Body of pancreas (tissue), 4 donors: ENCODE data around the gene BAZ2B. TPM values are rescaled to one million over a fixed set of nuclear protein-coding genes. Genes with fewer than 3 reads are reported as not detected.
"Not testable (repeated sequence)": the region's sequence is repeated elsewhere in the genome, so short reads cannot be mapped to it uniquely, and the experiment has no call there.

Experiments used
- ATAC-seq: fragments of 150-250 bp; one replicate; pipeline ENCODE4 v1.9.1; 2016
- DNase-seq, 4 donors: peaks; one replicate each; pipeline ENCODE4 v3.0.0-alpha.2; 2019
- H3K27ac ChIP-seq, 4 donors: fragments of 200-600 bp; sonication (generic); 1 replicate in 3 of 4; 2 replicates in 1 of 4; pipeline versions ENCODE4 v1.5.1 to v1.6.1; 2016 to 2019; ENCODE audit warnings: mild to moderate bottlenecking in 1 of 4, mixed read lengths in 1 of 4, moderate library complexity in 1 of 4
- H3K27me3 ChIP-seq, 2 donors: fragments of 200-600 bp; sonication (generic); one replicate each; pipeline ENCODE4 v1.6.0; 2016; ENCODE audit warnings: mild to moderate bottlenecking in 1 of 2
- H3K36me3 ChIP-seq, 2 donors: fragments of 200-600 bp; sonication (generic); replicated peaks in 1 of 2; 2 replicates each; pipeline ENCODE4 v1.5.1; 2016; ENCODE audit warnings: low read depth in 2 of 2; ENCODE audit not compliant: insufficient read depth in 1 of 2
- H3K4me1 ChIP-seq: fragments of 200-600 bp; sonication (generic); one replicate; pipeline ENCODE4 v1.6.0; 2016
- H3K4me3 ChIP-seq, 2 donors: fragments of 200-600 bp; sonication (generic); 1 replicate in 1 of 2; 2 replicates in 1 of 2; pipeline ENCODE4 v1.5.1; 2016 to 2019
- H3K9me3 ChIP-seq, 3 donors: fragments of 200-600 bp; sonication (generic); 1 replicate in 2 of 3; 2 replicates in 1 of 3; pipeline ENCODE4 v1.5.1; 2016
- CTCF ChIP-seq, 7 experiments: fragments of 450-650 bp in 4 of 7; fragments of 200-600 bp in 3 of 7; sonication (generic) in 3 of 7; IDR thresholded peaks; one replicate each; pipeline ENCODE4 v1.5.1; 2016 to 2019; ENCODE audit warnings: antibody characterized with exemption in 7 of 7
- POLR2A ChIP-seq, 3 donors: fragments of 450-650 bp; IDR thresholded peaks; one replicate each; pipeline ENCODE4 v1.6.1; 2016; ENCODE audit warnings: antibody characterized with exemption in 3 of 3, mild to moderate bottlenecking in 2 of 3
- WGBS, 2 donors: methylation state at CpG; one replicate each; pipeline ENCODE4 v1.1.5; 2017; 5-methylcytosine and 5-hydroxymethylcytosine counted together
- intact Hi-C: fragments of 100-400 bp; cut with DNase I; formaldehyde crosslinking; loops from one replicate; pipeline ENCODE4 v1.15.1; 2023
- total RNA-seq, 2 donors: library from RNA; depleted of rRNA; stranded (reverse); fragments of >200 nt; gene quantifications; one replicate each; pipeline ENCODE4 v1.1.0, GENCODE V29; 2016

Gene BAZ2B
- total RNA-seq, 2 donors from 2014 or later: 62.5 to 104 TPM

- intact Hi-C loops: no loop called here
- WGBS, 2 donors: 77 to 78% methylated on average over 5 of the region's 5 CpGs
These were observed 206.1 kb downstream of the BAZ2B start for GRCh38 chr2:159410276-159410675.

GRCh38 chr2:159409116-159409800 is 207.1 kb downstream of the BAZ2B start:
- DNase-seq (no peak), ATAC-seq (no peak)
- Histone ChIP-seq H3K27ac (no peak overlapping the region), H3K36me3 (peaks cover 0 to 8% of the 10 kb centered on the region in 2 donors), H3K9me3 (no peaks in the 10 kb centered on the region), H3K4me3 (no peak overlapping the region), H3K4me1 (no peaks in the 10 kb centered on the region), H3K27me3 (no peaks in the 10 kb centered on the region)
- WGBS, 2 donors: 73 to 84% methylated on average over 3 of the region's 3 CpGs
- TF ChIP-seq POLR2A (IDR thresholded peaks at IDR 0.05) (no peak), CTCF (IDR thresholded peaks at IDR 0.05) (no peak)
- intact Hi-C loops: no loop called here

More at GRCh38 chr2:159410276-159410675, 206.1 kb downstream of the BAZ2B start:
- Histone ChIP-seq H3K4me1 (no peaks in the 10 kb centered on the region), H3K4me3 (no peak overlapping the region), H3K36me3 (peaks cover 0 to 4% of the 10 kb centered on the region in 2 donors), H3K27ac (no peak overlapping the region), H3K9me3 (no peaks in the 10 kb centered on the region), H3K27me3 (no peaks in the 10 kb centered on the region)
- ATAC-seq (no peak), DNase-seq (no peak)
- TF ChIP-seq POLR2A (IDR thresholded peaks at IDR 0.05): no peak
- TF ChIP-seq CTCF (IDR thresholded peaks at IDR 0.05): no peak

- intact Hi-C loops: no loop called here
- H3K27ac ChIP-seq: no peak overlapping the region
- H3K4me3 ChIP-seq: no peak overlapping the region
- ATAC-seq: no peak
- no peaks in the 10 kb centered on the region for H3K27me3 ChIP-seq
- H3K9me3 ChIP-seq: no peaks in the 10 kb centered on the region
- peaks cover 4% of the 10 kb centered on the region for H3K4me1 ChIP-seq
- 57 to 59% methylated on average over 2 of the region's 2 CpGs for WGBS, 2 donors
- TF ChIP-seq POLR2A (IDR thresholded peaks at IDR 0.05): no peak
- no peak for TF ChIP-seq CTCF (IDR thresholded peaks at IDR 0.05)
- H3K36me3 ChIP-seq: peaks cover 0 to 6% of the 10 kb centered on the region in 2 donors
- no peak for DNase-seq
These were observed 213.6 kb downstream of the BAZ2B start for GRCh38 chr2:159402790-159403189.

GRCh38 chr2:159402160-159402559 is 214.2 kb downstream of the BAZ2B start:
- intact Hi-C loops, H3K9me3 ChIP-seq, H3K4me1 ChIP-seq, DNase-seq, ATAC-seq, H3K4me3 ChIP-seq, H3K27ac ChIP-seq, H3K27me3 ChIP-seq, H3K36me3 ChIP-seq: not testable (repeated sequence)
- WGBS, 2 donors: 90 to 97% methylated on average over 5 of the region's 5 CpGs

- intact Hi-C loops: no loop called here
These were observed 216.5 kb downstream of the BAZ2B start for GRCh38 chr2:159399716-159400415.

More at GRCh38 chr2:159399716-159400415, 216.5 kb downstream of the BAZ2B start:
- no peaks in the 10 kb centered on the region for H3K9me3 ChIP-seq
- no peaks in the 10 kb centered on the region for H3K27me3 ChIP-seq
- peaks cover 4% of the 10 kb centered on the region for H3K4me1 ChIP-seq
- ATAC-seq (no peak), DNase-seq (no peak)
- TF ChIP-seq CTCF (IDR thresholded peaks at IDR 0.05) (no peak), POLR2A (IDR thresholded peaks at IDR 0.05) (no peak)
- 58 to 60% methylated on average over 5 of the region's 5 CpGs for WGBS, 2 donors
- peaks cover 0 to 5% of the 10 kb centered on the region in 2 donors for H3K36me3 ChIP-seq
- no peak overlapping the region for H3K4me3 ChIP-seq
- H3K27ac ChIP-seq: no peak overlapping the region
